Activated CD8-positive, alpha-beta T cell treated with anti-CD3 and anti-CD28 coated beads, Interleukin-2, amount 10 ng/mL, durations not matched to agents 7 days and 5 days (primary cell): Measurements from ENCODE around the gene DSTN. TPM values are rescaled to one million over a fixed set of nuclear protein-coding genes. Genes with fewer than 3 reads are reported as not detected.

Source experiments
- ATAC-seq: fragments of 150-1000 bp; cut with Tn5 transposase; one replicate; pipeline ENCODE4 v1.10.0; 2021; ENCODE audit warnings: moderate library complexity
- CTCF ChIA-PET: fragments of 350-600 bp; sonication (Branson Sonifier 250); formaldehyde crosslinking; loops from one replicate; lab custom pipeline; 2021; ENCODE audit warnings: antibody characterized with exemption; lab: Charles Lee
- POLR2A ChIA-PET: fragments of 350-600 bp; sonication (Branson Sonifier 250); formaldehyde crosslinking; loops from one replicate; lab custom pipeline; 2021; ENCODE audit warnings: antibody characterized with exemption; lab: Charles Lee
- DNase-seq: peaks from one replicate; pipeline ENCODE4 v3.0.0-alpha.2; 2020
- H3K27ac Mint-ChIP-seq: one replicate; pipeline ENCODE4 v1.8.0; 2021; ENCODE audit warnings: mild to moderate bottlenecking, mixed read lengths
- H3K27me3 Mint-ChIP-seq: one replicate; pipeline ENCODE4 v1.8.0; 2021; ENCODE audit warnings: low read depth, mixed read lengths
- H3K36me3 Mint-ChIP-seq: one replicate; pipeline ENCODE4 v1.8.0; 2021; ENCODE audit warnings: low read depth, mixed read lengths
- H3K4me1 Mint-ChIP-seq: one replicate; pipeline ENCODE4 v1.8.0; 2021; ENCODE audit warnings: low read depth, mixed read lengths
- H3K4me3 Mint-ChIP-seq: one replicate; pipeline ENCODE4 v1.8.0; 2021; ENCODE audit warnings: mild to moderate bottlenecking, mixed read lengths
- H3K9me3 Mint-ChIP-seq: one replicate; pipeline ENCODE4 v1.8.0; 2022; ENCODE audit warnings: mixed read lengths; ENCODE audit not compliant: insufficient read depth
- total RNA-seq, 2 experiments: library from RNA; stranded (reverse); gene quantifications; one replicate each; pipeline ENCODE4 v1.2.3, GENCODE V29; 2021

Gene DSTN
- total RNA-seq, 2 experiments from 2014 or later: 59.0 to 63.6 TPM

DNA sequence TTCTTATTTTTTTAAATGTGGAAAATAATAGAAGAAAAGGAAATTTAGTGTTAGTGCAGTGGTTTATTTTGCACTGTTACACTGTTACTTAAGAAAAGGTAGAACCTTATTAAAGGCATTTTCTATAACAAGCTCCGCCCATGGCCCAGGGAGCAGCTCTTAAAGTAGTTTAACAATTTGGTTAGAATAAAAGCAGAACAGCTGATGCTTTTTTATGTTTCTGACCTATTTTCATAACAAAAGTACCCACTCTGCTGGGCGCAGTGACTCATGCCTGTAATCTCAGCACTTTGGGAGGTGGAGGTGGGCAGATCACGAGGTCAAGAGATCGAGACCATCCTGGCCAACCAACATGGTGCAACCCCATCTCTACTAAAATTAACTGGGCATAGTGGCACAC lies 32.6 kb downstream of the DSTN start:
- DNase-seq: no peak
- peaks cover 6% of the 10 kb centered on the region for H3K4me1 Mint-ChIP-seq
- H3K27ac Mint-ChIP-seq: no peak overlapping the region
- peaks cover 25% of the 10 kb centered on the region for H3K36me3 Mint-ChIP-seq
- ChIA-PET POLR2A (interaction anchor here (1.0 to 1.1 kb wide), 2 partner anchors 33 to 80 kb away, joined by 3 read pairs; partner anchors contain the start of gene DSTN), CTCF (interaction anchor here (1.3 to 1.6 kb wide), 3 partner anchors 8 to 393 kb away, joined by 3 to 10 read pairs (median 4); no protein-coding TSS in a partner anchor)
- no peaks in the 10 kb centered on the region for H3K9me3 Mint-ChIP-seq
- no peak overlapping the region for H3K4me3 Mint-ChIP-seq
- H3K27me3 Mint-ChIP-seq: no peaks in the 10 kb centered on the region
- ATAC-seq: no peak

DNA sequence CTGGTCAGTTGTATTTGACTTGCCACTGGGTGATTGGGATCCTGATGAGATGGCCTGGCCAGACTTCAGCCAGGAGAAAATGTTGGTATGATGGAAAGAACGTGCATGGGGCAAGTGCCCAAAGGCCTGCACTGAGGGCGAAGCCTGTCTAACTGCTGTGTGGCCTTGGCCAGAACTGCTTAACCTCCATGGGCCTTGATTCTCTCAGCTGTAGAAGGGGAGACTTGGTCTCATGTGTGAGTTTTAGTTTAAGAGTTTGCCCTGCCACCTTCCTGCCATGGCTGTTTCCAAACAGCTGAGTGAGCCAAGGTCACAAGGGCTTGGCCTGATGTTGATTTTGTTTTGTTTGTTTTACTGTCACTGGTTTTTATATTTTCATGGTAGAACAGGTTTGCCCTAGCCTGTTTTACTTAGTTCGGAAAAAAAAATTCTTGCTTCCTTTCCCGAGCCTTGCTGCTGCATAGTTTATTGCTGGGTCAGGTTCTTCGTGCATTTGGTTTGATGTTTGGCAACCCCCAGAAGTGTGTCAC lies 35.3 kb downstream of the DSTN start:
- ChIA-PET POLR2A (no interaction called here), CTCF (interaction anchor here (1.4 to 2.0 kb wide), 2 partner anchors 32 to 34 kb away, joined by 5 to 8 read pairs; no protein-coding TSS in a partner anchor)
- Mint-ChIP-seq H3K36me3 (peaks cover 43% of the 10 kb centered on the region), H3K27me3 (no peaks in the 10 kb centered on the region), H3K27ac (no peak overlapping the region), H3K4me3 (no peak overlapping the region), H3K4me1 (peaks cover 21% of the 10 kb centered on the region), H3K9me3 (no peaks in the 10 kb centered on the region)
- DNase-seq (no peak), ATAC-seq (no peak)

DNA sequence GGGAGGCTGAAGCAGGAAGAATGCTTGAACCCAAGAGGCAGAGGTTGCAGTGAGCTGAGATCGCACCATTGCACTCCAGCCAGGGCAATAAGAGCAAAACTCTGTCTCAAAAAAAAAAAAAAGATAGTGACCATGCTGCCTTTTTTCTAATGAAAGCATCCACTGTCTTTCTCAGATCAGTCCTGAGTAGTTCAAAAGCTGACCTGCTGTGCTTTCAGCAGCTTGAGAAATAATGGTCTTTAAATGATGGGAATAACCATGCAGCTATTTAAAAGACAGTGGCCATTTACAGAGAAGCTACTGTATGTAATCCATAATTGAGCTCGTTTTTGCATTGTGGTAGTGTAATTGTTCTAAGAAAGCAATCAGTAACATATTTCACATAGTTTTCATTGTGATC lies 36.1 kb downstream of the DSTN start:
- ATAC-seq (no peak), DNase-seq (no peak)
- no peak overlapping the region for H3K4me3 Mint-ChIP-seq
- H3K27me3 Mint-ChIP-seq: no peaks in the 10 kb centered on the region
- H3K9me3 Mint-ChIP-seq: no peaks in the 10 kb centered on the region
- H3K36me3 Mint-ChIP-seq: peaks cover 39% of the 10 kb centered on the region
- peaks cover 28% of the 10 kb centered on the region for H3K4me1 Mint-ChIP-seq
- no peak overlapping the region for H3K27ac Mint-ChIP-seq
- ChIA-PET POLR2A (no interaction called here), CTCF (interaction anchor here (0.6 to 2.0 kb wide), 4 partner anchors 33 to 393 kb away, joined by 3 to 8 read pairs (median 4); no protein-coding TSS in a partner anchor)

DNA sequence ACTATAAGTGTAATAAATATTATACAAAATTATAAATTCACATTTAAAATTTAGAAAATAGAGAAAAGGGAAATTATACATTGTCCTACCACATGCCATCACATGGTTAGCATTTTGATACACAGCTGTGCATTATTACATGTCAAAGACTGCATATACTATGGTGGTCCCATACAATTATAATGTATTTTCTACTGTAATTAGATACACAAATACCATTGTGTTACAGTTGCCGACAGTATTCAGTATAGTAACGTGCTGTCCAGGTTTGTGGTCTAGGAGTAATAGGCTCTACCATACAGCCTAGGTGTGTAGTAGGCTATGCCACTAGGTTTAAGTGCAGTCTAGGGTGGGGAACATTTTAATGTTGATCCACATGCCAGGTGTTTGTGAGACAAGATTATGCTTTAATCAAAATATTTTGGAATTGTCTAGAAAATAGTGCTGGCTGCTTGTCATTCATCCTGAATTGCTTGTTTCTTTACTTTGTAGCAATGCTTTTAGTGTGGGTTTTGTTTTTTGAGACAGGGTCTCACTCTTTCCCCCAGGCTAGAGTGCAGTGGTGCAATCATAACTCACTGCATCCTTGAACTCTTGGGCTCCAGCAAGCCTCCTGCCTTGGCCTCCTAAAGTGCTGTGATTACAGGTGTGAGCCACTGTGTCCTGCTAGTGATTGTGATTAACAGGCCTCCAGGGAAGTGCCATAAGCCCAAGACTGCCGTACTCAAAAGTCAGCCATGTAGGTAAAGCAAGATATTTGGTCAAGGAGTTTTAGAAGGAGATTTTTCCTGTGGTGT lies 39.0 kb downstream of the DSTN start:
- peak overlapping the region; percentile 97 for H3K27ac Mint-ChIP-seq
- POLR2A ChIA-PET: no interaction called here

DNA sequence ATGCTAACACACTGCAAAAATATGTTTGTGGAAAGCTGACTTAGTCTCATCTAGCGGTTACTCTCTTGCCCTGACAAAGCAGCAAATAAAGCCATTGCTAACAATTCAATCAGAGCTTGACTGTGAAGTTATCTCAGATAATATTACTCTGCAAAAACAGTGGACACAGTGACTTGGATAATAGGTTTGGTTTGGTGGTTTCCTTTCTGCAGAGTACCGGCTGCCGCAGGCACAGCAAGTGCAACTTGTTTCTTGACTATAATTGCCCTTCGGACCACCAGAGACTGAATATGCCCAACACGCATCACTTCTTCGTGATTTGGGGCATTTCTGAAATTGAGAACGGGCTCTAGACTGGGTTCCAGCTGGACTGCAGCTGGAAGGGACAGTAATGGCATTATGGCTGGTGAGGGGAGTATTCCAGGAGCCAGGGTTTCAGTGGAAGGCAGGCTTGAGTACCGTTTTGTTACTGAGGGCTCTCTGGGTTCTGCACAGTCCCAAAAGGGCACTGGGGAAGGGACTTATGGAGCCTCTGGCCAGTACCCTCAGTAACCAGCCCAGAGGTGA lies 40.0 kb downstream of the DSTN start:
- Mint-ChIP-seq H3K36me3 (peaks cover 31% of the 10 kb centered on the region), H3K4me3 (peak overlapping the region; percentile 65)
- POLR2A ChIA-PET: interaction anchor here (0.6 to 2.1 kb wide), 8 partner anchors 10 to 358 kb away, joined by 3 to 24 read pairs (median 3); partner anchors contain the start of gene DSTN

More for the DNA sequence above, 39.0 kb downstream of the DSTN start:
- H3K4me1 Mint-ChIP-seq: peaks cover 43% of the 10 kb centered on the region
- H3K4me3 Mint-ChIP-seq: no peak overlapping the region
- no peaks in the 10 kb centered on the region for H3K9me3 Mint-ChIP-seq
- CTCF ChIA-PET: interaction anchor here (1.2 kb wide), 1 partner anchor 40 kb away, joined by 5 read pairs; no protein-coding TSS in a partner anchor
- H3K36me3 Mint-ChIP-seq: peaks cover 33% of the 10 kb centered on the region
- no peaks in the 10 kb centered on the region for H3K27me3 Mint-ChIP-seq
- no peak for ATAC-seq
- DNase-seq: no peak

DNA sequence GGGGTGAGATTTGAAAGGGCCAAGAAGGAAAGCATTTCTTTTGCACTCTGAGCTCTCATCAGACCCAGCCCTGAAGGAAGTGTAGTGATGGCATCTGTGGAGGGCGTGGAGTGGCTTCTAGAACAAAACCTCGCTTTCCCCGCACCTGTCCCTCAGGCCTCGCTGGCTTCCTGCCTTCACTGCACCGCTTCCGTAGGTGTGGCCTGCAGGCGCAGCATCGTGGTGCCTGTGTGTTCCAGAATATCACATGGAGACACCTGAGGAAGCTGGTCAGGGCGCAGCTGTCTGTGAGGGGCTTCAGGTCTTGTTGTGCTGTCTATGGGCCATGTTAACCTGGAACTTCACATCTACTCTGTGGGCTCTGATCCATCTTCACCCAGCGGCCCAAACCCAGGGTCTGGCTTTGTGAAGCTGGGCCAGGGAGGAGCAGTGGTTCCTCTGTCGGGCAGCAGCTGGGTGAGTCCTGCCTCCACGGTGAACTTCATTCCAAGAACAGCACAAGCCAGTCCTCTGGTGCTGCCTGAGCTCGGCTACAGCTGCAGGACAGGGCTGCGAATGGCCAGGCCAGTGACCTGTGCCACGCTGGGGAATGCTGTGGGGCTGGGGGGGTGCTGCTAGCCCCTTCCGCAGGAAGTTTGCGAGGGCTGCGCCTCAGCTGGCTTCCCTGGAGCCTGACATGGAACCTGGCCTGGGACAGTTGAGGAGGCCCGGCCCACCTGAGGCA lies 40.9 kb downstream of the DSTN start:
- peak; percentile 76 for ATAC-seq
- CTCF ChIA-PET: interaction anchor here (0.7 to 2.2 kb wide), 17 partner anchors 9 to 357 kb away, joined by 3 to 12 read pairs (median 4); partner anchors contain the start of genes DSTN and RRBP1
- Mint-ChIP-seq H3K27me3 (no peaks in the 10 kb centered on the region), H3K4me1 (peaks cover 45% of the 10 kb centered on the region), H3K9me3 (no peaks in the 10 kb centered on the region), H3K27ac (peak overlapping the region; percentile 97), H3K4me3 (peak overlapping the region; percentile 65), H3K36me3 (peaks cover 24% of the 10 kb centered on the region)
- DNase-seq: peak; percentile 86
- POLR2A ChIA-PET: interaction anchor here (0.6 to 2.1 kb wide), 10 partner anchors 10 to 357 kb away, joined by 3 to 24 read pairs (median 3); partner anchors contain the start of genes BFSP1 and DSTN

More for the DNA sequence above, 40.0 kb downstream of the DSTN start:
- no peak for DNase-seq
- no peaks in the 10 kb centered on the region for H3K27me3 Mint-ChIP-seq
- CTCF ChIA-PET: interaction anchor here (0.9 to 2.2 kb wide), 14 partner anchors 8 to 357 kb away, joined by 3 to 12 read pairs (median 4); partner anchors contain the start of genes DSTN and RRBP1
- no peak for ATAC-seq
- H3K27ac Mint-ChIP-seq: peak overlapping the region; percentile 97
- H3K9me3 Mint-ChIP-seq: no peaks in the 10 kb centered on the region
- peaks cover 45% of the 10 kb centered on the region for H3K4me1 Mint-ChIP-seq

DNA sequence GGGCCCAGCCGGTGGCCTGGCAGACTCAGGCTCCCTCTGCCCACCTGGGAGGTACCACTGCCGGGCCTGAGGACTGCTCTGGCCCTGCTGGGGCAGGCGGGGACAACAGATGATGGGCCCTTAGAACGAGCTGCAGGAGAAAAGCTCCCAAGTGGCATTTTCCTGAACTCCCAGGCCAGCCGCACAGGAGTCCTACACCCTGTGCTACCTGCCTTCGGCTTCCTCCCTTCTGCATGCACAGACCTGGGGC lies 41.3 kb downstream of the DSTN start:
- DNase-seq: no peak
- Mint-ChIP-seq H3K27ac (peak overlapping the region; percentile 97), H3K27me3 (no peaks in the 10 kb centered on the region), H3K4me3 (peak overlapping the region; percentile 65), H3K9me3 (no peaks in the 10 kb centered on the region), H3K36me3 (peaks cover 24% of the 10 kb centered on the region), H3K4me1 (peaks cover 45% of the 10 kb centered on the region)
- peak; percentile 38 for ATAC-seq
- POLR2A ChIA-PET: interaction anchor here (0.9 to 2.1 kb wide), 3 partner anchors 40 to 107 kb away, joined by 5 to 24 read pairs (median 6); partner anchors contain the start of genes BFSP1 and DSTN
- CTCF ChIA-PET: interaction anchor here (0.7 to 2.2 kb wide), 13 partner anchors 9 to 356 kb away, joined by 3 to 12 read pairs (median 4); partner anchors contain the start of genes DSTN and RRBP1

DNA sequence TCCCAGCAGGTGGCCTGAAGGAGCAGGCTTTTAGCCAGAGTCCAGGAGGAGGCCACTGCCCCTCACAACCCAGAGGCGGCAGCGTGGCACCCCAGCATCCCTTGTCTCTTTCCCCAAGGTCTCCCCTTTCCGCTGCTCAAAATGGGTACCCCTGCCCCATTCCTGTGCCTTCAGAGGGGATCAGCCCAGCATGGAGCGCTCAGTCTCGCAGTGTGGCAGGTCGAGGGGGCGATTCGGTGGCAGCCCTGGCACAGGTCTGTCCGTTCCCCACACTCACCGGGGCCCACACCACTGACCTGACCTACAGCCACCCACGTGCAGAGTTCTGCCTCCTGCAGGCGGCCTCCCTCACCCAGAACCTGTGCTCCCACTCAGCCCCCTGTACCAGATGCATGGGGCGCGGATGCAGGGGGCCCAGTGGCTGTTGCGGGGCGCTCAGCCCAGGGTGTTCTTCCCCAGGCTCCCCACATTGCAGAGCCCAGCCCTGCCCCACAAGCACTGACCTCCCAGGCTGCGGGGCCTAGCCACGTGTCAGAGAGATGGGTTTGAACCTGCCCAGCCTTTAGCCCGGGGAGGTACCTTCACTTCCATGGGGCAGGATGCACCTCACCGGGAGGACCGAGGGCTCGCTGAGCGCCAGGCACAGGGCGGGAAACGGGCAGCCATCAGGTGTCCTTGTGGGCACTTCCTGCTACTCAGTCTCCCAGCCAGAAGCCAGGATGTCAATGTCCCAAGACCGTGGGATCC lies 41.8 kb downstream of the DSTN start:
- Mint-ChIP-seq H3K27ac (peak overlapping the region; percentile 97), H3K27me3 (no peaks in the 10 kb centered on the region), H3K4me3 (peak overlapping the region; percentile 67), H3K4me1 (peaks cover 47% of the 10 kb centered on the region), H3K9me3 (no peaks in the 10 kb centered on the region), H3K36me3 (peaks cover 24% of the 10 kb centered on the region)
- ChIA-PET POLR2A (interaction anchor here (0.9 to 2.1 kb wide), 2 partner anchors 41 to 107 kb away, joined by 5 to 24 read pairs; partner anchors contain the start of gene DSTN), CTCF (interaction anchor here (1.0 to 2.2 kb wide), 7 partner anchors 10 to 106 kb away, joined by 4 to 11 read pairs (median 5); partner anchors contain the start of gene DSTN)
- ATAC-seq (peak; percentile 4), DNase-seq (peak; percentile 44)

DNA sequence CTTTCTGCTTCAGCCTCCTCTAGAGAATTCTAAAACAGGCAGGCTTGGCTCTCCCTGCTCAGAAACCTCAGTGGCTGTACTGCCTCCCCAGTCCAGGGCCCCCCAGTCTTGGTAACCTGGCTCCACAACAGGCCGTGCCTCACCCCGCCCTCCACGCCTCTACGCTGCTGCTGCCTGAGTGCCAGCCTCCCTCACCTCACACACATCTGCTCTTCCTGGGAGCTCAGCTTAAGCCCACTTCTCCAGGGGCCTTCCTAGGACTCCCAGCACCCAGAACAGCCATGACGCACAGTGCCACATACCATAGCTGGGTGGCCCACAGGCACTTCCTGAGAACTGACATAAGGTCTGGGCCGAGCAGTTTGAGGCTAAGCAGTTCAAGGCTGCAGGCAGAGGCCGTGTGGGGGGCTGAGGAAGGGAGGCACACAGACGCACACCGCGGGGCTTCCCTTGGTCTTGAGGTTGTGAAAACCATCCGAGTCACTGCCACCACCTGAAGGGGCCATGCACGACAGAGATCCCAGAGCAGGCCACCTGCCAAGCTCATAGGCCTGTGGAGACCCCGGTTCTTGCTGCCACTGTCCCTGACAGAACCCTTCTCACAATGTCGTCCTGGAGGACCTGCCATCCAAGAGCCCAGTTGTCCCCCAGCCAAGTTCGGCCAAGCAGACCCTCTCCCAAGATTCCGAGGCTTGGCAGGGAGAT lies 42.6 kb downstream of the DSTN start:
- ChIA-PET CTCF (interaction anchor here (0.8 to 1.7 kb wide), 5 partner anchors 42 to 107 kb away, joined by 3 to 5 read pairs (median 5); partner anchors contain the start of gene RRBP1), POLR2A (interaction anchor here (1.1 kb wide), 1 partner anchor 81 kb away, joined by 5 read pairs; the partner anchor contains the start of gene BFSP1)
- Mint-ChIP-seq H3K27ac (peak overlapping the region; percentile 97), H3K36me3 (peaks cover 24% of the 10 kb centered on the region), H3K27me3 (no peaks in the 10 kb centered on the region), H3K9me3 (no peaks in the 10 kb centered on the region), H3K4me1 (peaks cover 49% of the 10 kb centered on the region), H3K4me3 (peak overlapping the region; percentile 67)
- DNase-seq (peak; percentile 76), ATAC-seq (peak; percentile 78)

DNA sequence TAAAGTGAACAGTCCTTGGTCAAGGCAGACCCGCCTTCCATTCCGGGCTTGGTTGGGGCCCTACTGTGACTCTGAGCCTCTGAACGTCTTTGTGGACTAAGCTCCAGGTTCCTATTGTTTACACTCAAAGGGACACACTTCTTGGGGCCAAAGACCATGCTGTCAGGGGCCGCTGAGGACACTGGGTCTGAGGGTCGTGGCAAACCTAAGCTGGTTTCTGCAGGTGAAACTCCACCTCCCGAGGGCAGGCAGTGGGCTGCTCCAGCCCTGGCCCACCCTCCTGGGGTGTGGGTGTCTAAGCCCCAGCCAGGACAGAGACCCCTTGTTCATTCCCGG lies 43.1 kb downstream of the DSTN start:
- POLR2A ChIA-PET: interaction anchor here (1.1 kb wide), 1 partner anchor 82 kb away, joined by 5 read pairs; the partner anchor contains the start of gene BFSP1

More for the DNA sequence above, 43.1 kb downstream of the DSTN start:
- Mint-ChIP-seq H3K4me3 (no peak overlapping the region), H3K27me3 (no peaks in the 10 kb centered on the region), H3K9me3 (no peaks in the 10 kb centered on the region), H3K27ac (peak overlapping the region; percentile 97), H3K36me3 (peaks cover 20% of the 10 kb centered on the region), H3K4me1 (peaks cover 49% of the 10 kb centered on the region)
- ATAC-seq (no peak), DNase-seq (no peak)
- CTCF ChIA-PET: interaction anchor here (0.8 to 1.7 kb wide), 5 partner anchors 42 to 108 kb away, joined by 3 to 5 read pairs (median 5); partner anchors contain the start of gene RRBP1
